GM18520 (cell line): Measurements from ENCODE around the gene DOCK1.

ENCODE experiments used
- ATAC-seq: cut with Tn5 transposase; IDR thresholded peaks from one replicate; pipeline ENCODE4 v1.9.1; 2021; ENCODE audit not compliant: unreplicated experiment

Gene DOCK1

DNA sequence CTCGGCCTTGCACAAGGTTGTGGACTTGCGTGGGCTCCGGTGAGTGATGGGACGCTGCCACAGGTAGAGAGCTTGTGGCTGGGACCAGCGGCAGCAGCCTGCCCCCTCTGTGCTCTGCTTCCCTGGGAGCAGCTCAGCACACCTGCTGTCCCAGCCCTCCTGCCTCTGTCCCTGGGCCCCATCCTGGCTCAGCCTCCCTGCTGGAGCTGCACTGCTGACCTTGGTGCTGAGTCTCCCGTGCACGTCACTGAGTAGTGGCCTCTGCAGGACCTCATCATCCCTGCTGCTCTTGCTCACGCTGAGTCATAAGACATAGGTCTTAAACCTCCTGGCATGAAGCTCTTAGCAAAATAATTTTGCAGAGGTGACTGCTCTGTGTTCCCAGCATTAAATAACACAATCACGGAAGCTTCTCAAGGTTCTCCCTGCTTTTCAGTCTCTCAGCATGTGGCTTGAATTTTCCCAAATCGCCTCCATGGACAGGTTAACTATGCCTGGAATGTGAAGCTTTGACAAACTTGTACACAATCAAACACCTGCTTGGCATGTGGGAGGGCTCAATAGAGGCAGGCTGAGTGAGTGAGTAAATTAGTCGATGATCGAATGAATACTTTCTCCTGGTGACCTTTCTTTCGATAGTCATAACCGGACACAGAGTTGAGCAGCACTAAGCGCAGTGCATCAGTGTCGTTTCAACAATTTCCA lies 580.1 kb downstream of the DOCK1 start:
- no peak for ATAC-seq

DNA sequence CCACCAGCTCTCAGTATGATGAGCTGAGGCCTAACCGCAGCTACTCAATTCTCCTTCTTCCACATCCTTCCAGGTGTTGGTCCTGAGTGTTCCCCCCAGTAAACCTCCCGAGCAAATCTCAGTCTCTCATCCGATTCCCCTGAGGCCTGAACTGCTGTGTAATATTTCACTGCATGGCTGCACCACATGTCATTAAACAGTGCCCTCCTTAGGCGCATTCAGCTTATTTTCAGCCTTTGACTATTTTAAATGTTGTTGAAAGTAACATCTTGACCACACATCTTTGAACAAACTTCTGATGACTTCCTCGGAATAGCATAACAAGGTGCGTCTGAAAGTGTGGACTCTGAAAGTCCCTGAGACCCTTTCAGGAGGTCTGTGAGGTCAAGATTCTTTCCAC lies 581.1 kb downstream of the DOCK1 start:
- no peak for ATAC-seq

GRCh38 chr10:127492607-127493250 lies 587.5 kb downstream of the DOCK1 start:
- no peak for ATAC-seq

GRCh38 chr10:127496035-127496434 lies 590.8 kb downstream of the DOCK1 start:
- ATAC-seq = no peak

- no peak for ATAC-seq
Observed at GRCh38 chr10:127497685-127498084, 592.5 kb downstream of the DOCK1 start.

- ATAC-seq = no peak
Observed at GRCh38 chr10:127498087-127498486, 592.9 kb downstream of the DOCK1 start.

- no peak for ATAC-seq
Observed at GRCh38 chr10:127500127-127500526, 594.9 kb downstream of the DOCK1 start.
